Mucosa of descending colon (tissue), 3 donors: ENCODE data around the gene TKFC. TPM values are rescaled to one million over a fixed set of nuclear protein-coding genes. Genes with fewer than 3 reads are reported as not detected.
A peak's percentile ranks its signal among the peaks of the same experiment; 100 is the strongest.

ENCODE experiments used
- ATAC-seq: fragments of 200-7000 bp; cut with Tn5 transposase; one replicate; pipeline ENCODE4 v1.9.1; 2020; ENCODE audit warnings: mild to moderate bottlenecking, moderate library complexity
- DNase-seq, 3 donors: peaks; one replicate each; pipeline ENCODE4 v3.0.0-alpha.2; 2020
- H3K36me3 ChIP-seq: fragments of 200-600 bp; one replicate; pipeline ENCODE4 v1.8.0; 2021; ENCODE audit warnings: low read depth, mild to moderate bottlenecking
- H3K4me1 ChIP-seq: fragments of 200-600 bp; one replicate; pipeline ENCODE4 v1.8.0; 2021; ENCODE audit warnings: low read depth, mild to moderate bottlenecking
- H3K4me3 ChIP-seq: fragments of 200-600 bp; one replicate; pipeline ENCODE4 v1.8.0; 2021; ENCODE audit warnings: mild to moderate bottlenecking
- H3K9me3 ChIP-seq: fragments of 200-600 bp; one replicate; pipeline ENCODE4 v1.8.0; 2021; ENCODE audit warnings: mild to moderate bottlenecking
- intact Hi-C, 2 donors: fragments of 100-400 bp; cut with DNase I in 1 of 2; cut with micrococcal nuclease in 1 of 2; formaldehyde crosslinking; loops; one replicate each; pipeline versions ENCODE4 v1.11.0 to v1.11.1; 2022; cut with DNase I, micrococcal nuclease
- total RNA-seq, 3 donors: library from RNA; stranded (reverse); fragmentation: NEBNext Ultra II Directional in 2 of 3; extraction: Animal tissue kit (Norgen Biotek cat#: 25700) in 2 of 3; gene quantifications; one replicate each; pipeline versions ENCODE4 v1.2.1 to v1.2.4, GENCODE V29; 2021 to 2023
- TF ChIP-seq, protein P1 (sequence below): fragments of 200-600 bp; IDR thresholded peaks from one replicate; pipeline ENCODE4 v1.8.0; 2022; ENCODE audit warnings: antibody characterized with exemption, mild to moderate bottlenecking
- donor health status: DM: no; HTN: no; CAD: no; lungs with moderate emphysema.
- donor health status: DM: no; HTN: no; CAD: no.
- donor health status: DM: no; HTN: yes; CAD: no.

Gene TKFC
- total RNA-seq, 3 donors from 2014 or later = 30.9 to 78.8 (median 63.1) TPM

DNA sequence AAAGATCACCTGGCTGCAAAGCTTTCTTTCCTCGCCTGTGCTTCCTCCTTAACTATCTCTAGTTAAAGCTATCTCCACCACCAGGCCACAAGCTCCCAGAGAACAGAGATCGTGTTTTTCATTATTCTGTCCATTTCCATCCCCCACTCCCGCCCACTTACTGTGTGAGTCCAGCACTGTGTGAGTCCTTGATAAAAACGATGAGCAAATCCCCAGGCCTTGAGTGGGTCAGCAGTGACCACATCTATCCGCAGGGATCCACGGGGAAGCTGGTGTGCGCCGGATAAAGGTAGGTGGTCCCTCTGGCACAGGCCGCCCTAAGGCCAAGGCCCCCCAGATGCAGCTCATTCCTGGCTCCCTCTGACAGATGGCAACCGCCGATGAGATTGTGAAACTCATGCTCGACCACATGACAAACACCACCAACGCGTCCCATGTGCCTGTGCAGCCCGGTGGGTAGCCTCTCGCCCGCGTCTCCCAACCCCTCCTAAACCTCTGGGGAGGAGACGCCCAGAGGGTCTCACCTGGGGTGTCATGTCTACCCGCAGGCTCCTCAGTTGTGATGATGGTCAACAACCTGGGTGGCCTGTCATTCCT is 9.3 kb downstream of the TKFC start:
- no peak for DNase-seq
- no peak overlapping the region for H3K4me3 ChIP-seq
- ATAC-seq = no peak
- intact Hi-C loops = no loop called here
- no peaks in the 10 kb centered on the region for H3K36me3 ChIP-seq
- H3K4me1 ChIP-seq = peaks cover 6% of the 10 kb centered on the region
- TF ChIP-seq, protein P1, sequence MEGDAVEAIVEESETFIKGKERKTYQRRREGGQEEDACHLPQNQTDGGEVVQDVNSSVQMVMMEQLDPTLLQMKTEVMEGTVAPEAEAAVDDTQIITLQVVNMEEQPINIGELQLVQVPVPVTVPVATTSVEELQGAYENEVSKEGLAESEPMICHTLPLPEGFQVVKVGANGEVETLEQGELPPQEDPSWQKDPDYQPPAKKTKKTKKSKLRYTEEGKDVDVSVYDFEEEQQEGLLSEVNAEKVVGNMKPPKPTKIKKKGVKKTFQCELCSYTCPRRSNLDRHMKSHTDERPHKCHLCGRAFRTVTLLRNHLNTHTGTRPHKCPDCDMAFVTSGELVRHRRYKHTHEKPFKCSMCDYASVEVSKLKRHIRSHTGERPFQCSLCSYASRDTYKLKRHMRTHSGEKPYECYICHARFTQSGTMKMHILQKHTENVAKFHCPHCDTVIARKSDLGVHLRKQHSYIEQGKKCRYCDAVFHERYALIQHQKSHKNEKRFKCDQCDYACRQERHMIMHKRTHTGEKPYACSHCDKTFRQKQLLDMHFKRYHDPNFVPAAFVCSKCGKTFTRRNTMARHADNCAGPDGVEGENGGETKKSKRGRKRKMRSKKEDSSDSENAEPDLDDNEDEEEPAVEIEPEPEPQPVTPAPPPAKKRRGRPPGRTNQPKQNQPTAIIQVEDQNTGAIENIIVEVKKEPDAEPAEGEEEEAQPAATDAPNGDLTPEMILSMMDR = no peak
- no peaks in the 10 kb centered on the region for H3K9me3 ChIP-seq

DNA sequence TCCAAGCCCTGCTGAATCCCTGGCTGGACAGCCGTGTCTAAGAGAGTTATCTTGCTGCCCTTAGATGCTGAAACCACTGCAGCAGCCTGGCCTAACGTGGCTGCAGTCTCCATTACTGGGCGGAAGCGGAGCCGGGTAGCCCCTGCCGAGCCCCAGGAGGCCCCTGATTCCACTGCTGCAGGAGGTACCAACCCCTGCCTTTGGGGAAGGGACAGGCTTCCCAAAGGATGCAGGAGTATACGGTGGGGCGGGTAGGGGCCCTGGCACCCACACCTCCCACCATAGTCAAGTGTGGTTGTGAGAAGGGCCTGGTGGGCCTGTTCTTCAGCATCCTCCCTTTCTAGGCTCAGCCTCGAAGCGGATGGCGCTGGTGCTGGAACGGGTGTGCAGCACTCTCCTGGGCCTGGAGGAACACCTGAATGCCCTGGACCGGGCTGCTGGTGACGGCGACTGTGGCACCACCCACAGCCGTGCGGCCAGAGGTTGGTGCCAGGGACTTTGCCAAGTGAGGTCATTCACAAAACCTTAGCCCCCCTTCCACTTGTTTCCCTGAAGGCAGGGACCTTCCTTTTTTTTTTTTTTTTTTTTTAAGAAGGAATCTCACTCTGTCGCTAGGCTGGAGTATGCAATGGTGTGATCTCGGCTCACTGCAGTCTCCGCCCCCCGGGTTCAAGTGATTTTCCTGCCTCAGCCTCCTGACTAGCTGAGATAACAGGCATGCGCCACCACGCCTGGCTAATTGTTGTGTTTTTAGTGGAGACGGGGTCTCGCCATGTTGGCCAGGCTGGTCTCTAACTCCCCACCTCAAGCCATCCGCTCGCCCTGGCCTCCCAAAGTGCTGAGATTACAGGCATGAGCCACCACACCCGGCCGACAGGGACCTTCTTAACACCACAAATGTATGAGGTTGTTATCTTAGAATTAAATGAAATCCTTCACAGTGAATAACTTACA is 11.0 kb downstream of the TKFC start:
- intact Hi-C loops = no loop called here
- H3K9me3 ChIP-seq = no peaks in the 10 kb centered on the region
- DNase-seq (no peak), ATAC-seq (no peak)
- TF ChIP-seq, protein P1 = no peak
- H3K4me3 ChIP-seq = no peak overlapping the region
- H3K4me1 ChIP-seq = peaks cover 6% of the 10 kb centered on the region
- H3K36me3 ChIP-seq = no peaks in the 10 kb centered on the region

DNA sequence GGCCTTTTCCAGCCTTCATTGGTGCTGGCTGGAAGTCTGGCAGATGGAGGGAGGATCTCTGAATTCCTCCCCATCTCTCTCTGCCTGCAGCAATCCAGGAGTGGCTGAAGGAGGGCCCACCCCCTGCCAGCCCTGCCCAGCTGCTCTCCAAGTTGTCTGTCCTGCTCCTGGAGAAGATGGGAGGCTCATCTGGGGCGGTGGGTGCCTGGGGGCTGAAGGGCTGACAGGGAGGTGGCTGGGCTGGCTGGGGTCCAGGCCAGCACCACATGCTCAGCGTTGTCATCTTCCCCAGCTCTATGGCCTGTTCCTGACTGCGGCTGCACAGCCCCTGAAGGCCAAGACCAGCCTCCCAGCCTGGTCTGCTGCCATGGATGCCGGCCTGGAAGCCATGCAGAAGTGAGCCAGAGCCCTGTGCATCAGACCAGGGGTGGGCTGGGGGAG is 12.2 kb downstream of the TKFC start:
- ATAC-seq = no peak
- Histone ChIP-seq H3K4me3 (no peak overlapping the region), H3K36me3 (no peaks in the 10 kb centered on the region), H3K4me1 (peaks cover 6% of the 10 kb centered on the region), H3K9me3 (no peaks in the 10 kb centered on the region)
- DNase-seq = no peak
- intact Hi-C loops = no loop called here
- TF ChIP-seq, protein P1 = no peak

DNA sequence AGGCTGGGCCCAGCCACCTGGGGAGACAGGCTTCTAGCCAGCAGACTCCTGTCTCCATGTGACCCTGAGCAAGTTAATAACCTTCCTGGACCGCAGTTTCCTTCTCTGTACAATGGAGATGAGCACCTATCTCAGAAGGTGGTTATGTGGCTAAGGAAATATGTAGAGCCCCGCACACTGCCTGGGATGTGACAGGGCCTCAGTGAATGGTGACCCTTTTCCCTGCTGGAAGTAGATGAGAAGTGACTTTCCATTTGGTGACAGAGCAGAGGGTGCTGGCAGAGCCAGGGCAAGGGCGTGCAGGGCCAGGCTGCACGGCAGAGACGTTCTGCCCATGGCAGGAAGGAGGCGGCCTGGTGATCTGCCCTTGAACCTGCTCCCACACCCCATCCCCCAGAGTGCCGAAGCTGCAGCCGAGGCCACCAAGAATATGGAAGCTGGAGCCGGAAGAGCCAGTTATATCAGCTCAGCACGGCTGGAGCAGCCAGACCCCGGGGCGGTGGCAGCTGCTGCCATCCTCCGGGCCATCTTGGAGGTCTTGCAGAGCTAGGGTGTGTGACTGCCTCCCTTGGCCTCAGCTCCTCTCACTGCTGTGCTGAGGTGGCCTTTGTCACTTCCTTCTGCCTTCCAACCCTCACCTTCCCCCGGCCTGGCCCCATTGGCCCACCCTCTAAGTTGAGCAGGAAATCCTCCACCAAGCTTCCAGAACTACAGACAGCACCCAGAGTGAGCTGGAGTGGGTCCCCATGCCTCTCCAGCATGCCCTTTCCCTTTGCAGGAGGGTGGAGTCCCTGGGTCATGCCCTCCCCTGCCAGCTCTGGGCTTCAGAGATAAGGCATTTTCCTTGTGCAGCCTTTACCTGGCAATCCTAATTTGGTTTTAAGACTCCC is 13.2 kb downstream of the TKFC start:
- TF ChIP-seq, protein P1 = no peak
- peaks cover 6% of the 10 kb centered on the region for H3K4me1 ChIP-seq
- DNase-seq = peak in 1 of 3 donors; percentile 59
- ATAC-seq = peak; percentile 70
- H3K36me3 ChIP-seq = no peaks in the 10 kb centered on the region
- intact Hi-C loops = no loop called here
- H3K4me3 ChIP-seq = no peak overlapping the region
- no peaks in the 10 kb centered on the region for H3K9me3 ChIP-seq

DNA sequence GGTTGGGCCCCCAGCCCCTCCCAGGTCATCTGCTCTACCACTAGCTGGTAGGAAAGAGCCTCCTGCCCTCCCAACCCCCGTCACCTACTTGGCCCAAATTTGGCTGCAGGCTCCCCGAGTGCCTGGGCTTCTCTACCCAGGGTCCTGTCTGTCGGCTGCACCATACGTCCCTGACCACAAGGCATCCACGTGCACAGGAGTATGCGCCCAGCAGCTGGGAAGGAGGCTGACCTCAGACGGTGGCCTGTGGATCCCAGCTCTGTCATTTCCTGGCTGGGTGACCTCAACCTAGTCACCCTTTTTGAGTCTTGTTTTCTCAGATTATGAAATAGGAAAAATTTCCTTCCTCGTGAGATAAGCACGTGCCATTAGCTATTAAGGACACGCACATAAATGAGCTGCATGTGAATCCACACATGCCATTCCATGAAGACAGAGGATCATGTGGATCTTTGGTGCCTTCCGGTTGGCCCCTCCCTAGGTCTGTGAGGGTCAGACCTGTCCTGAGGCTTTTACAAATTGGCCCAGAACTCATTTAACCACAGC is 15.0 kb downstream of the TKFC start:
- intact Hi-C loops = no loop called here
- DNase-seq (no peak), ATAC-seq (no peak)
- H3K4me3 ChIP-seq = no peak overlapping the region
- TF ChIP-seq, protein P1 = no peak
- peaks cover 6% of the 10 kb centered on the region for H3K4me1 ChIP-seq
- no peaks in the 10 kb centered on the region for H3K9me3 ChIP-seq
- peaks cover 6% of the 10 kb centered on the region for H3K36me3 ChIP-seq
